WTC11 (cell line): ENCODE results near the gene SLC29A1. TPM values are rescaled to one million over a fixed set of nuclear protein-coding genes. Genes with fewer than 3 reads are reported as not detected.
A peak's percentile ranks its signal among the peaks of the same experiment; 100 is the strongest.

Experiments used
- ARID4B ChIP-seq: sonication (generic); formaldehyde crosslinking; IDR thresholded peaks from 2 replicates; pipeline ENCODE4 v1.8.0; 2023; ENCODE audit warnings: missing genetic modification reagents, mild to moderate bottlenecking, borderline replicate concordance
- ATF1 ChIP-seq: sonication (generic); formaldehyde crosslinking; IDR thresholded peaks from 2 replicates; pipeline ENCODE4 v1.8.1; 2023; ENCODE audit warnings: mild to moderate bottlenecking, moderate library complexity, missing genetic modification reagents
- ATF3 ChIP-seq: sonication (generic); formaldehyde crosslinking; conservative IDR thresholded peaks from 2 replicates; pipeline ENCODE4 v1.8.1; 2022; ENCODE audit warnings: mild to moderate bottlenecking, missing genetic modification reagents
- ATF6 ChIP-seq: sonication (generic); formaldehyde crosslinking; IDR thresholded peaks from 2 replicates; pipeline ENCODE4 v1.8.1; 2023; ENCODE audit warnings: mild to moderate bottlenecking, missing genetic modification reagents
- CREB1 ChIP-seq: sonication (generic); formaldehyde crosslinking; IDR thresholded peaks from 2 replicates; pipeline ENCODE4 v1.8.0; 2023; ENCODE audit warnings: mild to moderate bottlenecking, missing genetic modification reagents
- CTCF ChIP-seq: fragments of 200-600 bp; IDR thresholded peaks from 2 replicates; pipeline ENCODE4 v1.8.0; 2022; ENCODE audit warnings: antibody characterized with exemption
- ELF4 ChIP-seq: sonication (generic); formaldehyde crosslinking; IDR thresholded peaks from 2 replicates; pipeline ENCODE4 v1.8.1; 2022; ENCODE audit warnings: low read depth, mild to moderate bottlenecking, moderate library complexity, missing genetic modification reagents
- EMX1 ChIP-seq: fragments of 250-450 bp; sonication (Bioruptor Pico); IDR thresholded peaks from 2 replicates; pipeline ENCODE4 v1.8.0; 2021; ENCODE audit warnings: mild to moderate bottlenecking
- ETV6 ChIP-seq: sonication (generic); formaldehyde crosslinking; IDR thresholded peaks from 2 replicates; pipeline ENCODE4 v1.8.1; 2022; ENCODE audit warnings: mild to moderate bottlenecking, missing genetic modification reagents
- FOXJ3 ChIP-seq: sonication (generic); formaldehyde crosslinking; IDR thresholded peaks from 2 replicates; pipeline ENCODE4 v1.9.0; 2021; ENCODE audit warnings: missing genetic modification reagents, mild to moderate bottlenecking, borderline replicate concordance
- JUN ChIP-seq: sonication (generic); formaldehyde crosslinking; IDR thresholded peaks from 2 replicates; pipeline ENCODE4 v1.8.0; 2023; ENCODE audit warnings: mild to moderate bottlenecking, missing genetic modification reagents
- KAT7 ChIP-seq: sonication (generic); formaldehyde crosslinking; IDR thresholded peaks from 2 replicates; pipeline ENCODE4 v1.8.1; 2023; ENCODE audit warnings: missing genetic modification reagents, mild to moderate bottlenecking, borderline replicate concordance
- MAX ChIP-seq: sonication (generic); formaldehyde crosslinking; IDR thresholded peaks from 2 replicates; pipeline ENCODE4 v1.8.0; 2022; ENCODE audit warnings: mild to moderate bottlenecking, missing genetic modification reagents
- MLX ChIP-seq: sonication (generic); formaldehyde crosslinking; IDR thresholded peaks from 2 replicates; pipeline ENCODE4 v1.8.1; 2023; ENCODE audit warnings: mild to moderate bottlenecking, missing genetic modification reagents, moderate library complexity
- NFE2L1 ChIP-seq: sonication (generic); formaldehyde crosslinking; IDR thresholded peaks from 2 replicates; pipeline ENCODE4 v1.8.1; 2023; ENCODE audit warnings: missing genetic modification reagents
- NR2C2 ChIP-seq: sonication (generic); formaldehyde crosslinking; IDR thresholded peaks from 2 replicates; pipeline ENCODE4 v1.8.0; 2022; ENCODE audit warnings: mild to moderate bottlenecking, missing genetic modification reagents
- NR3C1 ChIP-seq: sonication (generic); formaldehyde crosslinking; conservative IDR thresholded peaks from 2 replicates; pipeline ENCODE4 v1.8.1; 2023; ENCODE audit warnings: low read depth, mild to moderate bottlenecking, missing genetic modification reagents
- PRRX2 ChIP-seq: fragments of 250-450 bp; sonication (Bioruptor Pico); IDR thresholded peaks from 2 replicates; pipeline ENCODE4 v1.8.0; 2021; ENCODE audit warnings: mild to moderate bottlenecking
- STAT6 ChIP-seq: sonication (generic); formaldehyde crosslinking; conservative IDR thresholded peaks from 2 replicates; pipeline ENCODE4 v1.8.1; 2023; ENCODE audit warnings: mild to moderate bottlenecking, low read depth, missing genetic modification reagents, moderate library complexity
- TEAD4 ChIP-seq: sonication (generic); formaldehyde crosslinking; IDR thresholded peaks from 2 replicates; pipeline ENCODE4 v1.8.0; 2022; ENCODE audit warnings: mild to moderate bottlenecking, missing genetic modification reagents
- USF1 ChIP-seq: sonication (generic); formaldehyde crosslinking; IDR thresholded peaks from 2 replicates; pipeline ENCODE4 v1.8.0; 2022; ENCODE audit warnings: mild to moderate bottlenecking, missing genetic modification reagents
- USF2 ChIP-seq: sonication (generic); formaldehyde crosslinking; IDR thresholded peaks from 2 replicates; pipeline ENCODE4 v1.8.1; 2023; ENCODE audit warnings: mild to moderate bottlenecking, missing genetic modification reagents, moderate library complexity
- ZBTB21 ChIP-seq: sonication (generic); formaldehyde crosslinking; IDR thresholded peaks from 2 replicates; pipeline ENCODE4 v1.8.1; 2023; ENCODE audit warnings: mild to moderate bottlenecking, missing genetic modification reagents, borderline replicate concordance
- ZMAT4 ChIP-seq: fragments of 250-450 bp; sonication (Bioruptor Pico); IDR thresholded peaks from 2 replicates; pipeline ENCODE4 v1.9.0; 2021; ENCODE audit warnings: mild to moderate bottlenecking
- ZNF671 ChIP-seq: fragments of 250-450 bp; sonication (Bioruptor Pico); IDR thresholded peaks from 2 replicates; pipeline ENCODE4 v1.8.0; 2021; ENCODE audit warnings: mild to moderate bottlenecking
- total RNA-seq: library from RNA; stranded (reverse); gene quantifications from 3 replicates; pipeline ENCODE4 v1.2.3, GENCODE V29; 2021

The SLC29A1 gene
- total RNA-seq, 1 experiment from 2014 or later: 139 TPM

- TF ChIP-seq CTCF (peak; percentile 36; the same call in 1 of the 2 replicates), NFE2L1 (CRISPR knock-in tag) (no peak), STAT6 (CRISPR knock-in tag) (no peak), KAT7 (CRISPR knock-in tag) (no peak), ELF4 (CRISPR knock-in tag) (peak; percentile 38; the same call in 1 of the 2 replicates), EMX1 (CRISPR knock-in tag) (no peak), MLX (CRISPR knock-in tag) (no peak), ETV6 (CRISPR knock-in tag) (peak; percentile 84), FOXJ3 (CRISPR knock-in tag) (no peak), ATF1 (CRISPR knock-in tag) (no peak), CREB1 (CRISPR knock-in tag) (no peak), USF1 (CRISPR knock-in tag) (peak; percentile 36), ATF6 (no peak), USF2 (CRISPR knock-in tag) (no peak), ZNF671 (CRISPR knock-in tag) (no peak), ZMAT4 (CRISPR knock-in tag) (no peak), ATF3 (CRISPR knock-in tag) (0 out of 2 replicates have a peak, but pooled peaks have one; percentile 12), NR3C1 (CRISPR knock-in tag) (no peak), NR2C2 (CRISPR knock-in tag) (no peak), PRRX2 (no peak), ARID4B (CRISPR knock-in tag) (peak; percentile 40; the same call in 1 of the 2 replicates), TEAD4 (no peak), JUN (CRISPR knock-in tag) (peak; percentile 44; the same call in 1 of the 2 replicates), ZBTB21 (no peak), MAX (CRISPR knock-in tag) (no peak; the same call in 1 of the 2 replicates)
Measured at GRCh38 chr6:44223319-44224028, at the start of gene SLC29A1 (continued).
